H1 (cell line): ENCODE data around the gene KDF1. TPM values are rescaled to one million over a fixed set of nuclear protein-coding genes. Genes with fewer than 3 reads are reported as not detected.
A peak's percentile ranks its signal among the peaks of the same experiment; 100 is the strongest.

Experiments used
- ATF3 ChIP-seq: IDR thresholded peaks from 2 replicates; pipeline ENCODE4 v1.6.1; 2011; ENCODE audit warnings: low read depth, mild to moderate bottlenecking, low read length; ENCODE audit not compliant: insufficient read depth
- BACH1 ChIP-seq: IDR thresholded peaks from 2 replicates; pipeline ENCODE4 v1.6.1; 2012; ENCODE audit warnings: low read length, improper control_type of control experiment
- CBX5 ChIP-seq: fragments of 300-800, 300-1000 bp; sonication (generic); IDR thresholded peaks from 2 replicates; pipeline ENCODE4 v1.7.1; 2016; ENCODE audit warnings: antibody characterized with exemption, low read length, low read depth
- CBX8 ChIP-seq: fragments of 300-800, 300-1000 bp; sonication (generic); IDR thresholded peaks from 2 replicates; pipeline ENCODE4 v1.7.1; 2016; ENCODE audit warnings: low read depth, low read length, borderline replicate concordance
- CHD2 ChIP-seq: IDR thresholded peaks from 2 replicates; pipeline ENCODE4 v1.6.1; 2012; ENCODE audit warnings: low read length, improper control_type of control experiment
- E2F6 ChIP-seq: IDR thresholded peaks from 2 replicates; pipeline ENCODE4 v1.6.1; 2012; ENCODE audit warnings: inconsistent platforms
- GABPA ChIP-seq: IDR thresholded peaks from 2 replicates; pipeline ENCODE4 v1.6.1; 2011; ENCODE audit warnings: mild to moderate bottlenecking, low read length, moderate library complexity, borderline replicate concordance; ENCODE audit not compliant: insufficient read depth
- HDAC2 ChIP-seq, 2 experiments: fragments of 300-600 bp in 1 of 2; sonication (generic) in 1 of 2; IDR thresholded peaks; 2 replicates each; pipeline ENCODE4 v1.6.1; 2011 to 2012; ENCODE audit warnings: low read depth in 2 of 2, low read length in 2 of 2, mild to moderate bottlenecking in 2 of 2, moderate library complexity in 2 of 2, borderline replicate concordance in 1 of 2, inconsistent platforms in 1 of 2
- HDAC6 ChIP-seq: IDR thresholded peaks from one replicate; pipeline ENCODE4 v1.7.1; 2012; ENCODE audit warnings: low read depth, mild to moderate bottlenecking, inconsistent platforms, low read length, moderate library complexity
- KDM4A ChIP-seq: IDR thresholded peaks from one replicate; pipeline ENCODE4 v1.7.1; 2012; ENCODE audit warnings: low read depth, mild to moderate bottlenecking, moderate library complexity, low read length, inconsistent platforms; ENCODE audit not compliant: severe bottlenecking
- PHF8 ChIP-seq: fragments of 200-600 bp; sonication (generic); conservative IDR thresholded peaks from 2 replicates; pipeline ENCODE4 v1.7.1; 2012; ENCODE audit warnings: low read depth, mild to moderate bottlenecking, inconsistent platforms, low read length, moderate library complexity
- RAD21 ChIP-seq, 2 experiments: IDR thresholded peaks in 1 of 2; conservative IDR thresholded peaks in 1 of 2; 2 replicates each; pipeline ENCODE4 v1.6.1; 2011; ENCODE audit warnings: low read depth in 2 of 2, low read length in 2 of 2, improper control_type of control experiment in 1 of 2, inconsistent platforms in 1 of 2, mild to moderate bottlenecking in 1 of 2, moderate library complexity in 1 of 2
- RXRA ChIP-seq: IDR thresholded peaks from 2 replicates; pipeline ENCODE4 v1.6.1; 2011; ENCODE audit warnings: low read depth, mild to moderate bottlenecking, low read length, moderate library complexity; ENCODE audit not compliant: insufficient read depth
- SIRT6 ChIP-seq: IDR thresholded peaks from one replicate; pipeline ENCODE4 v1.7.1; 2012; ENCODE audit warnings: low read length, inconsistent platforms
- SIX5 ChIP-seq: IDR thresholded peaks from 2 replicates; pipeline ENCODE4 v1.6.1; 2011; ENCODE audit warnings: mild to moderate bottlenecking, low read depth, low read length
- TAF1 ChIP-seq: IDR thresholded peaks from 2 replicates; pipeline ENCODE4 v1.6.1; 2011; ENCODE audit warnings: mild to moderate bottlenecking, low read depth, low read length
- TEAD4 ChIP-seq: IDR thresholded peaks from 2 replicates; pipeline ENCODE4 v1.6.1; 2012; ENCODE audit warnings: low read depth, low read length, inconsistent platforms, mixed read lengths
- polyA plus RNA-seq, 7 experiments: library from polyadenylated mRNA; depleted of rRNA in 3 of 7; stranded (reverse) in 5 of 7; unstranded in 2 of 7; fragments of >200 nt in 5 of 7; fragments of 200-250 nt in 2 of 7; gene quantifications; 1 replicate in 5 of 7; 2 replicates in 1 of 7; 4 replicates in 1 of 7; pipeline versions ENCODE4 v1.2.1 to v1.2.3, GENCODE V29; 2011 to 2013; ENCODE audit warnings: missing spikeins in 2 of 7, mixed read lengths in 2 of 7
- total RNA-seq: library from RNA; stranded (reverse); fragmentation: NEBNext Ultra II Directional; extraction: Animal tissue kit (Norgen Biotek cat#: 25700); gene quantifications from 2 replicates; pipeline ENCODE4 v1.2.1, GENCODE V29; 2021
- TF ChIP-seq, protein P1 (sequence below): IDR thresholded peaks from 2 replicates; pipeline ENCODE4 v1.6.1; 2011; ENCODE audit warnings: low read length, improper control_type of control experiment

The KDF1 gene
- total and polyA plus RNA-seq, 2 of the 8 experiments (the other 6 are each of a cell fraction or from before 2014, with no cell fraction given) = 16.9 to 37.5 TPM

DNA sequence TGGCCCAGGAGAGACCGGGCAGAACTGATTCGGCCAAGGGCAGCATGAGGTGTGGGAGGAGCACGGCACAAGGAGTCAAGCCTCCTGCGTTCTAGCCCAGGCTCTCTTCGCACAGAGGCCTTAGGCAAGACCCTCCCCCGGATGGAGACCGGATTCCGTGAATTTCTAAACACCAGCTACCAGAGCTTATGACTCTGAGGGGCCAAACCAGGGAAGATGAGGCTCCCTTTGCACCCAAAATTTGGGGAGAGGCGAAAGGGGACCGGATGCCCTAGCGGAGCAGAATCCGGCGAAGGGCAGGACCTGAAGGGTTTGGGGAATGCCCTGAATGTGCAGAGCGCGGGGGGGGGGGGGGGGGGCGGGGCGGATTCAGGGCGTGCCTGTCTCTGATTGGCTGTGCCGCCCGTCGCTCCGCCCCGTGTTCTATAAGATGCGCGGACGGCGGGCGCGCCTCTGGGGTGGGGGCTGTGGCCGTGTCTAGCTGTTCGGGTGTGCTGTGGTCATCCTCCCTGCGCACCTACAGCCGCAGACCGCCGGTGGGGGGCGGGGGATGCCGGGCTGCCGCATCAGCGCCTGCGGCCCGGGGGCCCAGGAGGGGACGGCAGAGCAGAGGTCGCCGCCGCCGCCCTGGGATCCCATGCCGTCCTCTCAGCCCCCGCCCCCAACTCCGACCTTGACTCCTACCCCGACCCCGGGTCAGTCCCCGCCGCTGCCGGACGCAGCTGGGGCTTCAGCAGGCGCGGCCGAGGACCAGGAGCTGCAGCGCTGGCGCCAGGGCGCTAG lies 33.2 kb upstream of the KDF1 start, which contains the start of gene TRNP1 (continued):
- TF ChIP-seq KDM4A (peak; percentile 68), BACH1 (no peak), E2F6 (no peak), CHD2 (peak; percentile 61), RAD21 (IDR thresholded peaks at IDR 0.05 in 1 of 2, conservative IDR thresholded peaks at IDR 0.05 in 1 of 2; ENCODE audit: low read depth in 2 of 2, low read length in 2 of 2) (no peak; a peak in 1 of 4 replicates), ATF3 (no peak), GABPA (no peak), SIRT6 (no peak), CBX8 (no peak), PHF8 (peak; percentile 77; the same call in 1 of the 2 replicates), HDAC2 (IDR thresholded peaks at IDR 0.05; ENCODE audit: borderline replicate concordance in 1 of 2, low read depth in 2 of 2, low read length in 2 of 2) (no peak), TEAD4 (peak; percentile 54; the same call in 1 of the 2 replicates), TAF1 (no peak; the same call in none of the 2 replicates), CBX5 (no peak), RXRA (no peak), SIX5 (no peak), HDAC6 (no peak)
- TF ChIP-seq, protein P1, sequence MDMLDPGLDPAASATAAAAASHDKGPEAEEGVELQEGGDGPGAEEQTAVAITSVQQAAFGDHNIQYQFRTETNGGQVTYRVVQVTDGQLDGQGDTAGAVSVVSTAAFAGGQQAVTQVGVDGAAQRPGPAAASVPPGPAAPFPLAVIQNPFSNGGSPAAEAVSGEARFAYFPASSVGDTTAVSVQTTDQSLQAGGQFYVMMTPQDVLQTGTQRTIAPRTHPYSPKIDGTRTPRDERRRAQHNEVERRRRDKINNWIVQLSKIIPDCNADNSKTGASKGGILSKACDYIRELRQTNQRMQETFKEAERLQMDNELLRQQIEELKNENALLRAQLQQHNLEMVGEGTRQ = no peak
